ENCODE measurements around the gene GTF2H4.
"Not testable (repeated sequence)": the region's sequence is repeated elsewhere in the genome, so short reads cannot be mapped to it uniquely, and the experiment has no call there.

GTF2H4 gene

GRCh38 chr6:30918670-30919069 is 10.7 kb downstream of the GTF2H4 start:
- no peak overlapping the region for H2BK12ac ChIP-seq (ENCODE audit: low read length)
- no peak overlapping the region for H3K4me3 ChIP-seq (ENCODE audit: low read length in 2 of 2)
- no peak overlapping the region for H3K27ac ChIP-seq (replicated peaks; ENCODE audit: low read length)
- H2BK15ac ChIP-seq (ENCODE audit: low read length): no peak overlapping the region
- no peak overlapping the region for H3K4ac ChIP-seq (ENCODE audit: low read length)
- H2BK120ac ChIP-seq (ENCODE audit: low read depth, low read length): no peak overlapping the region
- no peak overlapping the region for H3K4me2 ChIP-seq (ENCODE audit: insufficient read depth, low read length, poor library complexity, severe bottlenecking)
- H3K9me3 ChIP-seq (replicated peaks in 1 of 2; ENCODE audit: control insufficient read depth in 2 of 2, insufficient read depth in 1 of 2, low read depth in 1 of 2, low read length in 2 of 2): no peaks in the 10 kb centered on the region
- no peak overlapping the region for H2BK5ac ChIP-seq (ENCODE audit: low read length)
- no peak for DNase-seq (ENCODE audit: low spot score)
- H3K9ac ChIP-seq (ENCODE audit: low read depth, low read length, poor library complexity): no peak overlapping the region
- H2AK5ac ChIP-seq (ENCODE audit: low read depth, low read length): no peak overlapping the region
- H3K14ac ChIP-seq (ENCODE audit: low read length): no peak overlapping the region
- H4K8ac ChIP-seq (ENCODE audit: low read depth, low read length): no peak overlapping the region
- H3K18ac ChIP-seq (ENCODE audit: low read length): no peak overlapping the region
- no peaks in the 10 kb centered on the region for H3K27me3 ChIP-seq (ENCODE audit: control insufficient read depth in 3 of 3, insufficient read depth in 3 of 3, low read depth in 1 of 3, low read length in 3 of 3)
- WGBS, 2 donors (ENCODE audit: extremely low coverage in 2 of 2, insufficient read length in 2 of 2, insufficient replicate concordance in 1 of 2): no CpG with 5 or more reads among the region's 8 CpGs
- H3K4me1 ChIP-seq (ENCODE audit: control insufficient read depth in 2 of 2, insufficient read depth in 1 of 2, low read depth in 1 of 2, low read length in 2 of 2): peaks cover 5 to 12% of the 10 kb centered on the region in 2 donors
- no peak overlapping the region for H2AFZ ChIP-seq (ENCODE audit: low read length)
- H3K36me3 ChIP-seq (replicated peaks in 1 of 2; ENCODE audit: control insufficient read depth in 2 of 2, insufficient read depth in 2 of 2, low read length in 2 of 2): peaks cover 40 to 75% of the 10 kb centered on the region in 2 donors
- H4K91ac ChIP-seq (ENCODE audit: low read depth, low read length, poor library complexity): no peak overlapping the region
- H3K79me1 ChIP-seq (ENCODE audit: low read depth, low read length): no peaks in the 10 kb centered on the region
- H3K23ac ChIP-seq (ENCODE audit: low read depth, low read length, poor library complexity): no peak overlapping the region

GRCh38 chr6:30922447-30922852 is 14.4 kb downstream of the GTF2H4 start:
- Histone ChIP-seq H2BK5ac (ENCODE audit: low read length) (no peak overlapping the region), H3K79me1 (ENCODE audit: low read depth, low read length) (no peaks in the 10 kb centered on the region), H4K8ac (ENCODE audit: low read depth, low read length) (no peak overlapping the region), H3K27ac (replicated peaks; ENCODE audit: low read length) (no peak overlapping the region), H3K4ac (ENCODE audit: low read length) (no peak overlapping the region), H3K4me2 (ENCODE audit: insufficient read depth, low read length, poor library complexity, severe bottlenecking) (no peak overlapping the region), H3K14ac (ENCODE audit: low read length) (no peak overlapping the region), H3K18ac (ENCODE audit: low read length) (no peak overlapping the region), H3K4me3 (ENCODE audit: low read length in 2 of 2) (peak overlapping the region in 1 of 2 donors; percentile 64), H2BK12ac (ENCODE audit: low read length) (no peak overlapping the region), H3K9ac (ENCODE audit: low read depth, low read length, poor library complexity) (peak overlapping the region; percentile 14), H4K91ac (ENCODE audit: low read depth, low read length, poor library complexity) (no peak overlapping the region), H2AFZ (ENCODE audit: low read length) (no peak overlapping the region), H2AK5ac (ENCODE audit: low read depth, low read length) (no peak overlapping the region), H3K23ac (ENCODE audit: low read depth, low read length, poor library complexity) (no peak overlapping the region), H3K36me3 (replicated peaks in 1 of 2; ENCODE audit: control insufficient read depth in 2 of 2, insufficient read depth in 2 of 2, low read length in 2 of 2) (peaks cover 49 to 91% of the 10 kb centered on the region in 2 donors), H3K9me3 (replicated peaks in 1 of 2; ENCODE audit: control insufficient read depth in 2 of 2, insufficient read depth in 1 of 2, low read depth in 1 of 2, low read length in 2 of 2) (no peaks in the 10 kb centered on the region), H2BK15ac (ENCODE audit: low read length) (no peak overlapping the region), H3K4me1 (ENCODE audit: control insufficient read depth in 2 of 2, insufficient read depth in 1 of 2, low read depth in 1 of 2, low read length in 2 of 2) (no peaks in the 10 kb centered on the region), H2BK120ac (ENCODE audit: low read depth, low read length) (no peak overlapping the region), H3K27me3 (ENCODE audit: control insufficient read depth in 3 of 3, insufficient read depth in 3 of 3, low read depth in 1 of 3, low read length in 3 of 3) (no peaks in the 10 kb centered on the region)
- no CpG with 5 or more reads among the region's 7 CpGs for WGBS, 2 donors (ENCODE audit: extremely low coverage in 2 of 2, insufficient read length in 2 of 2, insufficient replicate concordance in 1 of 2)
- DNase-seq (ENCODE audit: low spot score): no peak

GRCh38 chr6:30924040-30924627 is 16.1 kb downstream of the GTF2H4 start:
- H3K4me2 ChIP-seq (ENCODE audit: insufficient read depth, low read length, poor library complexity, severe bottlenecking); H2BK120ac ChIP-seq (ENCODE audit: low read depth, low read length); DNase-seq (ENCODE audit: low spot score); H2BK5ac ChIP-seq (ENCODE audit: low read length); H2AFZ ChIP-seq (ENCODE audit: low read length); H4K91ac ChIP-seq (ENCODE audit: low read depth, low read length, poor library complexity); H3K23ac ChIP-seq (ENCODE audit: low read depth, low read length, poor library complexity); H3K79me1 ChIP-seq (ENCODE audit: low read depth, low read length); H2AK5ac ChIP-seq (ENCODE audit: low read depth, low read length); H3K14ac ChIP-seq (ENCODE audit: low read length); H3K9ac ChIP-seq (ENCODE audit: low read depth, low read length, poor library complexity); H3K27ac ChIP-seq (replicated peaks; ENCODE audit: low read length); H3K4me3 ChIP-seq (ENCODE audit: low read length in 2 of 2); H3K4ac ChIP-seq (ENCODE audit: low read length); H3K9me3 ChIP-seq (replicated peaks in 1 of 2; ENCODE audit: control insufficient read depth in 2 of 2, insufficient read depth in 1 of 2, low read depth in 1 of 2, low read length in 2 of 2); H3K4me1 ChIP-seq (ENCODE audit: control insufficient read depth in 2 of 2, insufficient read depth in 1 of 2, low read depth in 1 of 2, low read length in 2 of 2); H2BK15ac ChIP-seq (ENCODE audit: low read length); H3K27me3 ChIP-seq (ENCODE audit: control insufficient read depth in 3 of 3, insufficient read depth in 3 of 3, low read depth in 1 of 3, low read length in 3 of 3); H2BK12ac ChIP-seq (ENCODE audit: low read length); H4K8ac ChIP-seq (ENCODE audit: low read depth, low read length); H3K18ac ChIP-seq (ENCODE audit: low read length): not testable (repeated sequence)
- peaks cover 49 to 84% of the 10 kb centered on the region in 2 donors for H3K36me3 ChIP-seq (replicated peaks in 1 of 2; ENCODE audit: control insufficient read depth in 2 of 2, insufficient read depth in 2 of 2, low read length in 2 of 2)
- WGBS, 2 donors (ENCODE audit: extremely low coverage in 2 of 2, insufficient read length in 2 of 2, insufficient replicate concordance in 1 of 2): no CpG with 5 or more reads among the region's 9 CpGs

- no peak overlapping the region for H3K27ac ChIP-seq (replicated peaks; ENCODE audit: low read length)
- no peaks in the 10 kb centered on the region for H3K4me1 ChIP-seq (ENCODE audit: control insufficient read depth in 2 of 2, insufficient read depth in 1 of 2, low read depth in 1 of 2, low read length in 2 of 2)
- H2BK12ac ChIP-seq (ENCODE audit: low read length): no peak overlapping the region
- no peaks in the 10 kb centered on the region for H3K79me1 ChIP-seq (ENCODE audit: low read depth, low read length)
- H2AK5ac ChIP-seq (ENCODE audit: low read depth, low read length): no peak overlapping the region
- H3K23ac ChIP-seq (ENCODE audit: low read depth, low read length, poor library complexity): no peak overlapping the region
- H4K8ac ChIP-seq (ENCODE audit: low read depth, low read length): no peak overlapping the region
- H3K9me3 ChIP-seq (replicated peaks in 1 of 2; ENCODE audit: control insufficient read depth in 2 of 2, insufficient read depth in 1 of 2, low read depth in 1 of 2, low read length in 2 of 2): peaks cover 4 to 13% of the 10 kb centered on the region in 2 donors
- H3K27me3 ChIP-seq (ENCODE audit: control insufficient read depth in 3 of 3, insufficient read depth in 3 of 3, low read depth in 1 of 3, low read length in 3 of 3): no peaks in the 10 kb centered on the region
- no CpG with 5 or more reads among the region's 4 CpGs for WGBS, 2 donors (ENCODE audit: extremely low coverage in 2 of 2, insufficient read length in 2 of 2, insufficient replicate concordance in 1 of 2)
- no peak overlapping the region for H4K91ac ChIP-seq (ENCODE audit: low read depth, low read length, poor library complexity)
- H2AFZ ChIP-seq (ENCODE audit: low read length): no peak overlapping the region
- no peak overlapping the region for H2BK5ac ChIP-seq (ENCODE audit: low read length)
- H3K9ac ChIP-seq (ENCODE audit: low read depth, low read length, poor library complexity): no peak overlapping the region
- H3K4ac ChIP-seq (ENCODE audit: low read length): no peak overlapping the region
- no peak for DNase-seq (ENCODE audit: low spot score)
- H3K4me2 ChIP-seq (ENCODE audit: insufficient read depth, low read length, poor library complexity, severe bottlenecking): no peak overlapping the region
- H3K36me3 ChIP-seq (replicated peaks in 1 of 2; ENCODE audit: control insufficient read depth in 2 of 2, insufficient read depth in 2 of 2, low read length in 2 of 2): peaks cover 35 to 60% of the 10 kb centered on the region in 2 donors
- no peak overlapping the region for H3K18ac ChIP-seq (ENCODE audit: low read length)
- H3K4me3 ChIP-seq (ENCODE audit: low read length in 2 of 2): no peak overlapping the region
- no peak overlapping the region for H2BK120ac ChIP-seq (ENCODE audit: low read depth, low read length)
- no peak overlapping the region for H2BK15ac ChIP-seq (ENCODE audit: low read length)
- H3K14ac ChIP-seq (ENCODE audit: low read length): no peak overlapping the region
These were observed 18.6 kb downstream of the GTF2H4 start for GRCh38 chr6:30926644-30927043.
